BJ (cell line): Measurements from ENCODE around the gene PRAF2. TPM values are rescaled to one million over a fixed set of nuclear protein-coding genes. Genes with fewer than 3 reads are reported as not detected.

Experiments
- CTCF ChIA-PET: fragments of 350-600 bp; formaldehyde crosslinking; extraction: SDS; loops from one replicate; lab custom pipeline; 2021; ENCODE audit warnings: antibody characterized with exemption, inconsistent platforms; lab: Yijun Ruan, JAX
- POLR2A ChIA-PET: fragments of 300-600 bp; sonication (Branson Sonifier 250); formaldehyde crosslinking; extraction: SDS; loops from one replicate; lab custom pipeline; 2021; ENCODE audit warnings: antibody characterized with exemption; lab: Charles Lee
- DNase-seq: peaks from one replicate; pipeline ENCODE4 v3.0.0-alpha.2; 2011; ENCODE audit warnings: low read depth
- H3K27me3 ChIP-seq: 2 replicates; pipeline ENCODE4 v1.6.0; 2011; ENCODE audit warnings: low read length; ENCODE audit not compliant: control insufficient read depth, insufficient read depth
- H3K36me3 ChIP-seq: 2 replicates; pipeline ENCODE4 v1.5.1; 2011; ENCODE audit warnings: low read length; ENCODE audit not compliant: control insufficient read depth, insufficient read depth
- H3K4me3 ChIP-seq: 2 replicates; pipeline ENCODE4 v1.5.1; 2011; ENCODE audit warnings: low read depth, mild to moderate bottlenecking, control low read depth, low read length
- CTCF ChIP-seq: IDR thresholded peaks from 2 replicates; pipeline ENCODE4 v1.5.1; 2011; ENCODE audit warnings: low read depth, mild to moderate bottlenecking, control low read depth, inconsistent platforms, low read length, moderate library complexity; ENCODE audit not compliant: insufficient read depth
- polyA plus RNA-seq: library from polyadenylated mRNA; depleted of rRNA; stranded (reverse); fragments of >200 nt; gene quantifications from 2 replicates; pipeline ENCODE4 v1.2.3, GENCODE V29; 2011

The PRAF2 gene
- polyA plus RNA-seq, 1 experiment = 48.8 TPM

GRCh38 chrX:49067285-49068120 lies 6.3 kb downstream of the PRAF2 start:
- DNase-seq = no peak
- H3K4me3 ChIP-seq = no peak overlapping the region
- no peaks in the 10 kb centered on the region for H3K36me3 ChIP-seq
- no peak for TF ChIP-seq CTCF
- ChIA-PET POLR2A (no interaction called here), CTCF (no interaction called here)
- H3K27me3 ChIP-seq = no peaks in the 10 kb centered on the region

GRCh38 chrX:49066690-49067089 lies 7.1 kb downstream of the PRAF2 start:
- DNase-seq = no peak
- TF ChIP-seq CTCF = no peak
- CTCF ChIA-PET = no interaction called here
- Histone ChIP-seq H3K27me3 (no peaks in the 10 kb centered on the region), H3K4me3 (no peak overlapping the region), H3K36me3 (no peaks in the 10 kb centered on the region)
- POLR2A ChIA-PET = no interaction called here

- POLR2A ChIA-PET = no interaction called here
- no peak for TF ChIP-seq CTCF
- DNase-seq = no peak
- Histone ChIP-seq H3K4me3 (no peak overlapping the region), H3K36me3 (no peaks in the 10 kb centered on the region), H3K27me3 (no peaks in the 10 kb centered on the region)
- CTCF ChIA-PET = no interaction called here
Observed at GRCh38 chrX:49066278-49066677, 7.5 kb downstream of the PRAF2 start.

- Histone ChIP-seq H3K4me3 (no peak overlapping the region), H3K36me3 (no peaks in the 10 kb centered on the region), H3K27me3 (no peaks in the 10 kb centered on the region)
- ChIA-PET CTCF (no interaction called here), POLR2A (no interaction called here)
- no peak for TF ChIP-seq CTCF
- no peak for DNase-seq
Observed at GRCh38 chrX:49064735-49065134, 9.1 kb downstream of the PRAF2 start.

- no peak overlapping the region for H3K4me3 ChIP-seq
- ChIA-PET CTCF (no interaction called here), POLR2A (no interaction called here)
- H3K27me3 ChIP-seq = no peaks in the 10 kb centered on the region
- TF ChIP-seq CTCF = no peak
- no peaks in the 10 kb centered on the region for H3K36me3 ChIP-seq
- no peak for DNase-seq
Observed at GRCh38 chrX:49064303-49064702, 9.5 kb downstream of the PRAF2 start.
